Left lung (tissue), 10 donors: ENCODE measurements around the gene IGF2BP2. TPM values are rescaled to one million over a fixed set of nuclear protein-coding genes. Genes with fewer than 3 reads are reported as not detected.

Source experiments
- ATAC-seq: fragments of 200-7000 bp; cut with Tn5 transposase; one replicate; pipeline ENCODE4 v1.9.1; 2020; ENCODE audit warnings: moderate library complexity
- DNase-seq, 4 donors: peaks; one replicate each; pipeline ENCODE4 v3.0.0-alpha.2; 2013 to 2020
- H3K27ac ChIP-seq, 2 donors: fragments of 200-600 bp; sonication (generic) in 1 of 2; one replicate each; pipeline versions ENCODE4 v1.5.0 to v1.8.0; 2020 to 2021
- H3K27me3 ChIP-seq, 2 donors: fragments of 200-600 bp; sonication (generic) in 1 of 2; one replicate each; pipeline versions ENCODE4 v1.5.0 to v1.8.0; 2020 to 2021
- H3K36me3 ChIP-seq, 2 donors: fragments of 200-600 bp; sonication (generic) in 1 of 2; one replicate each; pipeline versions ENCODE4 v1.5.0 to v1.8.0; 2020 to 2021
- H3K4me1 ChIP-seq, 2 donors: fragments of 200-600 bp; one replicate each; pipeline ENCODE4 v1.8.0; 2021
- H3K4me3 ChIP-seq, 2 donors: fragments of 200-600 bp; sonication (generic) in 1 of 2; one replicate each; pipeline versions ENCODE4 v1.5.0 to v1.8.0; 2020 to 2021; ENCODE audit warnings: mild to moderate bottlenecking in 1 of 2
- H3K9me3 ChIP-seq, 2 donors: fragments of 200-600 bp; sonication (generic) in 1 of 2; one replicate each; pipeline versions ENCODE4 v1.5.0 to v1.8.0; 2020 to 2021
- intact Hi-C, 2 donors: fragments of 100-400 bp; cut with DNase I; formaldehyde crosslinking; loops; one replicate each; pipeline versions ENCODE4 v1.11.2 to v1.14.2; 2022
- polyA plus RNA-seq, 6 donors: library from polyadenylated mRNA; unstranded; fragments of 120-200 nt; gene quantifications; one replicate each; pipeline ENCODE4 v1.2.1, GENCODE V29; 2013; ENCODE audit not compliant: insufficient read length in 6 of 6
- total RNA-seq, 2 donors: library from RNA; stranded (reverse); fragmentation: NEBNext Ultra II Directional; extraction: Animal tissue kit (Norgen Biotek cat#: 25700); gene quantifications; one replicate each; pipeline ENCODE4 v1.2.1, GENCODE V29; 2021
- TF ChIP-seq, protein P1 (sequence below), 2 donors: fragments of 200-600 bp; sonication (generic) in 1 of 2; IDR thresholded peaks; one replicate each; pipeline versions ENCODE4 v1.5.0 to v1.8.0; 2021; ENCODE audit warnings: antibody characterized with exemption in 2 of 2
- donor health status: DM: no; HTN: yes; CAD: no.
- donor health status: DM: no; HTN: no; CAD: no.

Gene IGF2BP2
- total and polyA plus RNA-seq, 8 donors: 16.8 to 78.9 (median 67.7) TPM

DNA sequence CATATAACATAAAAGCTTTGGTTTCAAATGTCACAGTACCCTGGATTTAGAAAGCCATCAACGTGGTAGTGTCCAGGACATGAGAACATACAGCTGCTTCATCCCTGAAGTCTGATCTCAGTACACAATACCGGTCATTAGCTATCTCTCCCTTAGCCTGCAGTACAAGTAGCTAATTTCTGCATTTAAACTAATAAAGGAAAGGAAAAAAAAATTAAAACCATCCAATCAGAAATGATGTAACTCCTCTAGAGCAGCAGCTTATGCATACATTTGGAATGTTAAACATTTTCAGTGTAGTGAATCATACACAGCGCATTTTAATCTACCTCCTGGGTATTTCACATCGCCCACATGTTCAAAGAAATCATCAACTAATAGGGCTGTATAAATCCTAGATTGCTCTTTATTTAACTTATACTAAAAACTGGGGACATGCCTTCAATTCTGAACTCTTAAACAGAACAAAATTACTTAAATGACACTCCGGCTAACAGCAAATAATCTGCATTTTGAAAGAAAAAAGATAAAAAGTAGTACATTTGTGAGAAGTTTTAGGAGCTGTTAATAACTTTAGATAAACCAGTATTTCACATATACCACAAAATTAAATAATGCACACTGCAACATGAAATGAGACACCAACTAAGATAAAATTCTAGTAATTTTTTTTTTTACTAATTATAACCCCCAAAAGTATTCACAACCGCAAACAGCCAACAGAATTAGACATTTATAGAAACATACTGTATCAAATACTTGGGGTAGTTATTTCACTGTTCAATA is 3.7 kb downstream of the IGF2BP2 start:
- DNase-seq (peak in 1 of 4 donors; percentile 44), ATAC-seq (no peak)
- Histone ChIP-seq H3K4me1 (peaks cover 0 to 29% of the 10 kb centered on the region in 2 donors), H3K4me3 (no peak overlapping the region), H3K27me3 (peaks cover 0 to 55% of the 10 kb centered on the region in 2 donors), H3K27ac (no peak overlapping the region), H3K9me3 (no peaks in the 10 kb centered on the region), H3K36me3 (no peaks in the 10 kb centered on the region)
- TF ChIP-seq, protein P1, sequence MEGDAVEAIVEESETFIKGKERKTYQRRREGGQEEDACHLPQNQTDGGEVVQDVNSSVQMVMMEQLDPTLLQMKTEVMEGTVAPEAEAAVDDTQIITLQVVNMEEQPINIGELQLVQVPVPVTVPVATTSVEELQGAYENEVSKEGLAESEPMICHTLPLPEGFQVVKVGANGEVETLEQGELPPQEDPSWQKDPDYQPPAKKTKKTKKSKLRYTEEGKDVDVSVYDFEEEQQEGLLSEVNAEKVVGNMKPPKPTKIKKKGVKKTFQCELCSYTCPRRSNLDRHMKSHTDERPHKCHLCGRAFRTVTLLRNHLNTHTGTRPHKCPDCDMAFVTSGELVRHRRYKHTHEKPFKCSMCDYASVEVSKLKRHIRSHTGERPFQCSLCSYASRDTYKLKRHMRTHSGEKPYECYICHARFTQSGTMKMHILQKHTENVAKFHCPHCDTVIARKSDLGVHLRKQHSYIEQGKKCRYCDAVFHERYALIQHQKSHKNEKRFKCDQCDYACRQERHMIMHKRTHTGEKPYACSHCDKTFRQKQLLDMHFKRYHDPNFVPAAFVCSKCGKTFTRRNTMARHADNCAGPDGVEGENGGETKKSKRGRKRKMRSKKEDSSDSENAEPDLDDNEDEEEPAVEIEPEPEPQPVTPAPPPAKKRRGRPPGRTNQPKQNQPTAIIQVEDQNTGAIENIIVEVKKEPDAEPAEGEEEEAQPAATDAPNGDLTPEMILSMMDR (IDR thresholded peaks at IDR 0.05): no peak
- intact Hi-C loops: no loop called here

DNA sequence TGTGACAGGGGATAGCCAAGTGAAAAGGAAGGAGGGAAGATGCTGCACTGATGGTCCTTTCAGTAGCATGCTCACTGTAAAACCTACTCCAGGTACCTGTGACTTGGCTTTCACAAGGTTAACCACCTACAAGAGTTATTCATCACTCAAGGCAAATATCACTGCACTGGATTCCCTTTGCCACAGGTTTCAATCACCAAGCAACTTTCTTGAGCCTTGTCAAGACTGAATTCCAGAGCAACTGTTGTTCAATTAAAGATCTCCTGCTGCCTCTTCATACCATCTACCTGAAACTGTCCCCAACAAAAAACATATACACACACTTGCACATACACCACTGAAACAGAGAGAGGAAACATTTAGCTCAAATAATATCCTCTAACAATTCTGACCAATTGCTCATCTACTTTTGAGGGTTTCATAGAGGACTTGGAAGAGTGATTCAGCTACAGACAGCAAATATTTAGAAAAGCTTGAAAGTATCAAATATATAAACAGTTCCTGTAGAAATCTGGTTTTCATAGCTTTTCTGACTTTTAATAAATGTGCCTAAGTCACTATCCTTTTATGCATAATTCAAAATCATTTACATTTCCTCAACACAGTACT is 6.5 kb downstream of the IGF2BP2 start:
- intact Hi-C loops: no loop called here
- ATAC-seq: peak; percentile 13
- H3K4me1 ChIP-seq: peaks cover 0 to 43% of the 10 kb centered on the region in 2 donors

DNA sequence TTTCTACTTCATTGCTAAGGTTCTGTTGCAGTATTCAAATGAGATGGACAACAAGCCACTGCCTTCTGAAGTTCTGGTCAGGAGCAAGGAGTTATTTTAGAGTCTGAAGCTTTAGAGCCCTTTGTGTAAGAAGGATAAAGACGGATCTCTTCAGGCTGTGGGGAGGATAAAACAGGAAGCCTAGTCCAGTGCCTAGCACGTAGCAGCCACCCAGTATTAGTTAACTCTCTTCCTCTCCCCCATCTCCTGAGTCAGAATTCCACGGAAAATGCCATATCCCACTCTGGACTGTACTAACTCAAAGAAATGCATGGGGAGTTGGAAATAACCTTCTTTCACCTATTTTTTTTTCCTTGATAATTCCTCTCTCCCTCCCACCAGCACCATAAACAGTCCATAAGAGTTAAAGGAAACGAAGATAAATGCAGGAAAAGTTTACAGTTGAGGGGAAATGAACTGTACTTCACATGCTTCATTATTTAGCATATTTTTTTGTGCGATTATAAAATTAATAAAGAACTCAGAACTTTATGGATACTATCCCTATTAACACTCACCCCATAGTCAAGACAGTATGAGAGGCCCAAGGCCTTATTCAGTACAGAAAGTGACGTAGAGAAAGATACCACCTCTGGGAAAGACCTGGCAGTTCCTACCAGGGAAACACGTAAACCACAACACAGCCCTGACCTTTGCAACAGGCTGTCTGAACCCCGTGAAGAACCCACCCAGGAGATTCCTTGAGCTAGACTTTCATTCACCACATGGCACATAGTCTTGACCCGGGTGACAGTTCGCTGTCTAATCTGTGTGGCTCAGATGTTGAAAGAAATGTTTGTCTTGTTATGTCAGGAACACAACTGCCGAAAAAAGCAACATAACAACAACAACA is 9.2 kb downstream of the IGF2BP2 start:
- Histone ChIP-seq H3K9me3 (no peaks in the 10 kb centered on the region), H3K27ac (no peak overlapping the region), H3K36me3 (no peaks in the 10 kb centered on the region), H3K27me3 (peaks cover 0 to 9% of the 10 kb centered on the region in 2 donors), H3K4me3 (no peak overlapping the region), H3K4me1 (peaks cover 0 to 25% of the 10 kb centered on the region in 2 donors)
- DNase-seq: no peak
- intact Hi-C loops: no loop called here
- TF ChIP-seq, protein P1 (IDR thresholded peaks at IDR 0.05): no peak
- ATAC-seq: no peak

More for the DNA sequence above, 6.5 kb downstream of the IGF2BP2 start:
- DNase-seq: no peak
- peaks cover 0 to 33% of the 10 kb centered on the region in 2 donors for H3K27me3 ChIP-seq
- H3K4me3 ChIP-seq: no peak overlapping the region
- no peaks in the 10 kb centered on the region for H3K36me3 ChIP-seq
- H3K9me3 ChIP-seq: no peaks in the 10 kb centered on the region
- TF ChIP-seq, protein P1 (IDR thresholded peaks at IDR 0.05): no peak
- no peak overlapping the region for H3K27ac ChIP-seq

DNA sequence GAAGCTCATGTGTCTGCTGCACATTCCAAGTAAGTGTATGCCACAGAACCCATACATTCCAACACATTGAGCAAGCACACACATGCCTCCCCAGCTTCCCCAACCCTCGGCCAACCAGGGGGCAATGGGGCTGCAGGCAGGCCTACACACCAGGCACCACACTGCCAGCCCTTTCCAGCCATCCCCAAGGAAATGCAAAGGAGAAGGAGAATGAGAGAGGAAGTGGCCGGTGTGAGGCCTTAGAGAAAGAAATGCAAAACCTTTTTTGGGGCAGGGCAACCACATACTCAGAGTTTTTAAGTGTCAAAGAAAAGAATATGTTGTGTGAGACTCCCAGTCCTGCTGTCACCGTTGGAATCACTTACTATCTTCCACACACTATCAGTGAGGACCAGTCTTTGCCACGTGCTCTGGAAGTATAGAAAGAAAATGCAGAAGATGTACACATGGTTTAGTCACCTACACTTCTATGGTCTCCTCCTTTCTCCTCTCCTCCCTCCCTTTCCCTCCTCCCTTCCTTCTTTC is 11.1 kb downstream of the IGF2BP2 start:
- no peak overlapping the region for H3K27ac ChIP-seq
- no peak for ATAC-seq
- peak in 1 of 4 donors; percentile 13 for DNase-seq
- TF ChIP-seq, protein P1 (IDR thresholded peaks at IDR 0.05): no peak
- no peaks in the 10 kb centered on the region for H3K9me3 ChIP-seq
- peaks cover 0 to 7% of the 10 kb centered on the region in 2 donors for H3K27me3 ChIP-seq
- H3K4me3 ChIP-seq: no peak overlapping the region
- H3K4me1 ChIP-seq: peaks cover 0 to 25% of the 10 kb centered on the region in 2 donors
- intact Hi-C loops: no loop called here
- no peaks in the 10 kb centered on the region for H3K36me3 ChIP-seq
